ENCODE measurements around the gene FAM210B.
"Not testable (repeated sequence)": the region's sequence is repeated elsewhere in the genome, so short reads cannot be mapped to it uniquely, and the experiment has no call there.

Gene FAM210B

GRCh38 chr20:56388882-56389281 is 30.1 kb downstream of the FAM210B start:
- DNase-seq (ENCODE audit: low read depth): no peak
- no peak overlapping the region for H3K4me3 ChIP-seq (ENCODE audit: low read depth, low read length)

GRCh38 chr20:56389807-56390206 is 31.0 kb downstream of the FAM210B start:
- DNase-seq (ENCODE audit: low read depth): no peak
- no peak overlapping the region for H3K4me3 ChIP-seq (ENCODE audit: low read depth, low read length)

- DNase-seq (ENCODE audit: low read depth); H3K4me3 ChIP-seq (ENCODE audit: low read depth, low read length): not testable (repeated sequence)
Observed at GRCh38 chr20:56390396-56390795, 31.6 kb downstream of the FAM210B start.

- DNase-seq (ENCODE audit: low read depth): no peak
- H3K4me3 ChIP-seq (ENCODE audit: low read depth, low read length): peak overlapping the region; percentile 98
Observed at GRCh38 chr20:56391037-56391436, 32.3 kb downstream of the FAM210B start.

GRCh38 chr20:56391596-56392131 is 32.9 kb downstream of the FAM210B start:
- no peak for DNase-seq (ENCODE audit: low read depth)
- H3K4me3 ChIP-seq (ENCODE audit: low read depth, low read length): peak overlapping the region; percentile 98

GRCh38 chr20:56392132-56392880 is 33.5 kb downstream of the FAM210B start, which contains the start of the genes AURKA and CSTF1:
Gene AURKA, minus strand, starts transcription at chr20:56392215. Its CDS starts 4,018 bp downstream, at chr20:56388197.
Gene CSTF1, plus strand, starts transcription at chr20:56392645. Its CDS starts 2,908 bp downstream, at chr20:56395553.
- peak; percentile 98 for DNase-seq (ENCODE audit: low read depth)
- H3K4me3 ChIP-seq (ENCODE audit: low read depth, low read length): peak within 1 kb of the TSS; percentile 98

- DNase-seq (ENCODE audit: low read depth): no peak
- peak overlapping the region; percentile 98 for H3K4me3 ChIP-seq (ENCODE audit: low read depth, low read length)
Observed at GRCh38 chr20:56392881-56393482, 34.2 kb downstream of the FAM210B start.

GRCh38 chr20:56393653-56394052 is 34.9 kb downstream of the FAM210B start:
- DNase-seq (ENCODE audit: low read depth): no peak
- peak overlapping the region; percentile 98 for H3K4me3 ChIP-seq (ENCODE audit: low read depth, low read length)

- no peak for DNase-seq (ENCODE audit: low read depth)
- no peak overlapping the region for H3K4me3 ChIP-seq (ENCODE audit: low read depth, low read length)
Observed at GRCh38 chr20:56395166-56395565, 36.4 kb downstream of the FAM210B start.

- H3K4me3 ChIP-seq (ENCODE audit: low read depth, low read length): no peak overlapping the region
- no peak for DNase-seq (ENCODE audit: low read depth)
Observed at GRCh38 chr20:56400001-56400640, 41.3 kb downstream of the FAM210B start.

- no peak for DNase-seq (ENCODE audit: low read depth)
- no peak overlapping the region for H3K4me3 ChIP-seq (ENCODE audit: low read depth, low read length)
Observed at GRCh38 chr20:56403465-56403864, 44.7 kb downstream of the FAM210B start.

- not testable (repeated sequence) for DNase-seq (ENCODE audit: low read depth); H3K4me3 ChIP-seq (ENCODE audit: low read depth, low read length)
Observed at GRCh38 chr20:56405356-56405755, 46.6 kb downstream of the FAM210B start.

- H3K4me3 ChIP-seq (ENCODE audit: low read depth, low read length): no peak overlapping the region
- no peak for DNase-seq (ENCODE audit: low read depth)
Observed at GRCh38 chr20:56406910-56407309, 48.1 kb downstream of the FAM210B start.

GRCh38 chr20:56409521-56409920 is 50.7 kb downstream of the FAM210B start:
- DNase-seq (ENCODE audit: low read depth): no peak

GRCh38 chr20:56409956-56410355 is 51.2 kb downstream of the FAM210B start:
- DNase-seq (ENCODE audit: low read depth): no peak
- H3K4me3 ChIP-seq (ENCODE audit: low read depth, low read length): no peak overlapping the region

More at GRCh38 chr20:56409521-56409920, 50.7 kb downstream of the FAM210B start:
- H3K4me3 ChIP-seq (ENCODE audit: low read depth, low read length): no peak overlapping the region

GRCh38 chr20:56411287-56411686 is 52.5 kb downstream of the FAM210B start:
- H3K4me3 ChIP-seq (ENCODE audit: low read depth, low read length); DNase-seq (ENCODE audit: low read depth): not testable (repeated sequence)

- no peak within 1 kb of the TSS for H3K4me3 ChIP-seq (ENCODE audit: low read depth, low read length)
- no peak for DNase-seq (ENCODE audit: low read depth)
Observed at GRCh38 chr20:56411759-56412472, 53.1 kb downstream of the FAM210B start, which contains the start of gene CASS4. Gene CASS4, plus strand, starts transcription at chr20:56412260. Its CDS starts 199 bp downstream, at chr20:56412459.

GRCh38 chr20:56412473-56412790 is 53.7 kb downstream of the FAM210B start:
- DNase-seq (ENCODE audit: low read depth): no peak
- H3K4me3 ChIP-seq (ENCODE audit: low read depth, low read length): no peak overlapping the region

- H3K4me3 ChIP-seq (ENCODE audit: low read depth, low read length): no peak overlapping the region
- no peak for DNase-seq (ENCODE audit: low read depth)
Observed at GRCh38 chr20:56412949-56413348, 54.2 kb downstream of the FAM210B start.

Data from skeletal muscle cell (primary cell).